GM12892 (cell line): Measurements from ENCODE around the gene SS18L1.

ENCODE experiments used
- DNase-seq: peaks from one replicate; pipeline ENCODE4 v3.0.0; 2011; ENCODE audit not compliant: insufficient read length
- FAIRE-seq: peaks from 2 replicates; lab custom pipeline; 2011; peaks lifted over from hg19 to GRCh38; lab: Jason Lieb, UNC
- POLR2A ChIP-seq: IDR thresholded peaks from 2 replicates; pipeline ENCODE4 v1.6.1; 2011; ENCODE audit warnings: low read depth, low read length, control low read depth
- POLR2AphosphoS5 ChIP-seq: IDR thresholded peaks from 2 replicates; pipeline ENCODE4 v1.6.1; 2011; ENCODE audit warnings: low read depth, low read length, control low read depth
- TAF1 ChIP-seq: IDR thresholded peaks from 2 replicates; pipeline ENCODE4 v1.6.1; 2011; ENCODE audit warnings: low read depth, mild to moderate bottlenecking, control low read depth, low read length, borderline replicate concordance

The SS18L1 gene

GRCh38 chr20:62208061-62208794 is 64.7 kb downstream of the SS18L1 start:
- DNase-seq, result no peak
- no peak for TF ChIP-seq POLR2A
- TF ChIP-seq TAF1, result no peak
- TF ChIP-seq POLR2AphosphoS5, result no peak
- no peak for FAIRE-seq

GRCh38 chr20:62208795-62209755 is 65.5 kb downstream of the SS18L1 start:
- FAIRE-seq (no peak), DNase-seq (no peak)
- TF ChIP-seq POLR2AphosphoS5 (no peak), TAF1 (no peak), POLR2A (no peak)

- TF ChIP-seq POLR2AphosphoS5, result no peak
- DNase-seq, result no peak
- FAIRE-seq, result no peak
Measured at GRCh38 chr20:62209850-62210495, 66.4 kb downstream of the SS18L1 start.

- no peak for DNase-seq
- no peak for FAIRE-seq
- TF ChIP-seq POLR2AphosphoS5, result no peak
- TF ChIP-seq POLR2A, result no peak
- no peak for TF ChIP-seq TAF1
Measured at GRCh38 chr20:62210496-62210855, 66.9 kb downstream of the SS18L1 start.

DNA sequence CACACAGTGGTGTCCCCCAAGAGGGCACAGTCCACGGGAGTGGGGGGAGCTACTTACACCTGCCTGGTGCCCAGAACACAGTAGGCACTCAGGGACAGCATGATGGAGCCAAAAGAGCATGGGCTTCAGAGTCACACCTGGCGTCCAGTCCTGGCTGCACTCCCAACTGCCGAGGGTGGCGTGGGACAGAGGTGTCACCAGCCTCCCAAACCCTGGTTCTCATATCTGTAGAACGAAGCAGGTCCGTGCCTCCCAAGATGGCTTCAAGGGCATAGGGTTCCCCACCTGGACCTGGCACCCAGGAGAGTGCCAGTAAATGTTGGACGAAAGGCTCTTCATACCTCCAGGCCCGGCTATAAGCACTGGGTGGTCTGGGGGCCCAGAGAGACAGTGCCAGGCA is 67.6 kb downstream of the SS18L1 start:
- DNase-seq, result no peak
- FAIRE-seq, result no peak
- no peak for TF ChIP-seq POLR2A
- no peak for TF ChIP-seq TAF1
- no peak for TF ChIP-seq POLR2AphosphoS5

DNA sequence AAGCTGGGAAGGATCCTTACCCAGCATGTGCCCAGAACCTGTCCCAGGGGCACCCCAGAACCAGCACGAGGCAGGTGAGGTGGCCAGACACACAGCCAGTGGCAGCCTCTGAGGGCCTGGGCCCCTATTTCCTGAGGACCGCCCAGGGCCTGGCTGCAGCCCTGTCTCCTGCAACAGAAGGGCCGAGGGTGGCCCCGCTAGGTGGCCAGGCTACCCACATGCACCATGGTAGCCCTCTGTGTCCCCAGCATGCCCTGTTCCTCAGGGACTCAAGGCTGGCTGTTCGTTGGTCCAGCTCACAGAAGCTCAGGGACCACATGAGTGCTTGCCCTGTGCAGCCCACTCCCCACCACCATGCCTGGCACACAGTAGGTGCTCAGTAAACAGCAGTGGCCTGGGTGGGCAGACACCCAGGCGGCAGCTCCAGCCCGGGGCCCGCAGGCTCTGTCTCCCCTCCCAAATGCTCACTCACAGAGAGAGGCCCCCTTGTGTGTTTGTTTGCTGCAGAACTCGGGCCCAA is 68.3 kb downstream of the SS18L1 start:
- DNase-seq (no peak), FAIRE-seq (no peak)
- no peak for TF ChIP-seq POLR2AphosphoS5
- no peak for TF ChIP-seq TAF1

DNA sequence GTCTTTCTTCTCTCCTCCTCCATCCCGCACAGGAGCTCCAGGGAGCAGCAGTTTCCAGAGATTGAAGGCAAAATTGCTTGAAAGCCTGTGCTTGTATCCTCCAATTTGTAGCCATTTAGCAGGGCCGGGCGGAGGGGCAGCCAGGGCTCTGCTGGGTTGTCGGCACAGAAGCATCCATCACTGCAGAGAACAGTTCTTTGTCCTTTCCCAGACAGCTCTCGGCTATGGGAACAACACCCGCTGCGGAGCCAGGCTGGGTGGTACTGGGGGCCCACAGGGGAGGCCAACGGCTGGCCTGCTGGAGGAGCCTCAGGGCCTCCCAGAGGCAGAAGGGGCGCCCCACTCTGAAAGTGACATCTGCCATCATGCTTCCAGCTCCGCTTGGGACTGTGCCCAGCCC is 68.7 kb downstream of the SS18L1 start:
- DNase-seq (no peak), FAIRE-seq (no peak)
- TF ChIP-seq POLR2A, result no peak
- no peak for TF ChIP-seq POLR2AphosphoS5
- no peak for TF ChIP-seq TAF1

GRCh38 chr20:62214067-62214466 is 70.5 kb downstream of the SS18L1 start:
- no peak for DNase-seq
- TF ChIP-seq POLR2AphosphoS5, result no peak
- no peak for TF ChIP-seq TAF1
- TF ChIP-seq POLR2A, result no peak
- no peak for FAIRE-seq

DNA sequence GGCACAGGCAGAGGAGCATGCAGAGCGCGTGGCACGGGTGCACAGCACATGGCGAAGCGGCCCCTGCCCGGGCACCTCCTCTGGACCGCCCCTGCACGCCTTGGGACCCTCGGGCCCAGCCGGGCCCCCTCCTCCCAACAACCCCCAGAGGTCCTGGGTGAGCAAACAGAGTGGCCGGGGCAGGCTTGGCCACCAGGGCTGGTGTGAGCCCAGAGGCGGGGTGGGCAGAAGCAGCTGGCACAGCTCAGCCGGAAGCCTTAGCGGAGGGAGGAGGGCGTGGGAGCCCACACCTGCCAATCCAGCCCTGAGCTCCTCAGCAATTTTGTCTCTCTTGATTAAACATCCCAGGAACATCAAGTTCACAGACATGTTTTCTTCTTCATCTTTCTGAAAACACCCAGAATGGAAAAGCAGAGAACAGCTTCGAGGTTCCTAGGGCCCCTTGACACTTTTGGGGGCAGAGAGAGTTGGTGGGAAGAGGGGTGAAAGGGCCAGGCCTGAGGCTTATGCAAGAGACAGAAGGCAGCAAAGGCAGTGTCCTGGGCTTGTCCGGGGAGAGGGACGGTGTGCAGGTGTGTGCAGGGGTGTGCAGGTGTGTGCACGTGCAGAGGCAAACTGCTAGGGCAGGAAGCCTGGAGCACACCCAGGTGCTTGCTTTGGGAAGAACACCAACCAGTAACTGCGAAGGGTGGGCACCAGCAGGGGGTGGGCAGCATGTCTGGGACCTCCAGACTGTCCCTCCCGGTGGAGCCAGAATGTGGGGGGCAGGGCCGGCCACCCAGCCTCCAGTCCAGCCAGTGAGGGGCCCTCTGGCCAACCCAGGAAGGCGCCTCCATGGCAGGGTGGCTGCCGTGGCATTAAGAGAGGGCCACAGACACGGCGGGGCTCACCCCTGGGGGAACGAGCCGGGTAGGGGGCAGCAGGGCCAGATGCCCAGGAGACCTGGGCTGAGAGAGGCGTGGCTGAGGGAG is 71.7 kb downstream of the SS18L1 start:
- DNase-seq (no peak), FAIRE-seq (no peak)
- TF ChIP-seq TAF1 (no peak), POLR2AphosphoS5 (no peak), POLR2A (no peak)

DNA sequence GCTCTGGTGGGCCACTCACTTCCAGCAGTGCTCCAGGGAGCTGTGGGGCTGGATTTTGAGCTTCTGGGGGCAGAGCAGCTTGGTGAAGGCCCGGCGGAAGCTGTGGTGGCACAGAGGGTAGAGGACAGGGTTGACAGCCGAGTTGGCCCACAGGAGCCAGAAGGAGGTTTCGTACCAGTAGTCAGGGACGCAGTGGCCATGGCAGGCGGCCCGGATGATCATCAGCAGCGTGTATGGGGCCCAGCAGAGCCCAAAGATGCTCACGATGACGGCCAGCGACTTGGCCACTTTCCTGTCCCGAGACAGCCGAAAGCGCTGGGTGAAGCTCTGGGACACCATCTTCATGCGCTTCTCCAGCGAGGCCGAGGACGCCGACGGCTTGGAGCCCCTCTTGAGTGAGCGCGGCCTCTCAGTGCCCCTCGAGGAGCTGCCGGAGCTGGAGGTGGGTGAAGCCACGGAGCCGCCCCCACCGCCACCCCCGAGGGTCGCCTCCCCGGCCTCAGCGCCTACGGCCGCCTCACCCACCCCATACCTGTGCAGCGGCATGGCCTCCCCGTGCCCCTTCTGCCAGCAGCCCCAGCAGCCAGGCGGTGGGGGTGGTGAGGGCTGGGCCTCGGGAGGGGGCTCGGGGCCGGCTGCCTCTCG is 72.5 kb downstream of the SS18L1 start:
- TF ChIP-seq POLR2A (no peak), POLR2AphosphoS5 (no peak), TAF1 (no peak)
- no peak for DNase-seq
- no peak for FAIRE-seq
